Measurements from ENCODE around the gene TGM2. TPM values are rescaled to one million over a fixed set of nuclear protein-coding genes. Genes with fewer than 3 reads are reported as not detected.

TGM2 gene
- polyA plus RNA-seq, 1 donor from 2014 or later: not detected

DNA sequence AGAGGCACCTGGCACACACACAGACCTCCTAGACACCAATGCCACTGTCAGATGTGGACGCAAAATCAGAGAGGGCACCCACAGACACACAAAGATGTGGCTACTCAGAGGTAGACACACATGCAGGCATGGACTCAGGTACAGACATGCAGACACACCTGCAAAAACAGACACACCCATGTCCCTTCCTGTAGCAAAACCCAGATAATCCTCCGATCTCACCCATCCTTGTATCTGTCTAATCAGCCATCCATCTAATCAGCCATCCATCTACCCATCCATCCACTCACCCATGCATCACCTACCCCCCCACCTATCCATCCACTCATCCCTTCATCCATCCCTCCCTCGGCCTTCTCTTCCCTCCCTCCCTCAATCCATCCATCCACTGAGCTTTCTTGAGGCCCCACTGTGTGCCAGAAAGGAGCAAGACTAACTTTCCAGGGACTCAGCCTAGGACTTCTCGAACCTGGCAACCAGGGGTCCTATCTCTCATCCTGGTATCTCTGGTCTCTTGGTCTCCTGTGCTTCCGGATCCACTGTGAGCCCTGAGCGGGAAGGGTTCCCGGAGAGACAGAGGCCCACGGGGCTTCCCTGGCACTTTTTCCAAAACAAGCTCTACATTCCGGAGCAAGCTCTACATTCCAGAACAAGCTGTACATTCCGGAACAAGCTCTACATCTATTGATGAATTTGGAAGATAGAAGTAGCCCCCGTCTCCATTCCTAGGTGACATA, 1.1 kb upstream of the TGM2 start:
- no peak overlapping the region for H3K27ac ChIP-seq (ENCODE audit: low read length)
- H2AFZ ChIP-seq (ENCODE audit: low read depth, low read length): no peak overlapping the region
- H3F3A ChIP-seq (ENCODE audit: insufficient read depth, low read length, poor library complexity, severe bottlenecking): no peaks in the 10 kb centered on the region
- H3K9me3 ChIP-seq (ENCODE audit: low read length): no peaks in the 10 kb centered on the region
- H3K27me3 ChIP-seq (ENCODE audit: insufficient read depth, low read depth, low read length): peaks cover 6% of the 10 kb centered on the region
- H3K9ac ChIP-seq (ENCODE audit: low read length): no peak overlapping the region
- H3K79me2 ChIP-seq (replicated peaks; ENCODE audit: insufficient read depth, low read length): no peaks in the 10 kb centered on the region
- no peak overlapping the region for H3K4me3 ChIP-seq (ENCODE audit: low read length)
- TF ChIP-seq TAF1 (IDR thresholded peaks at IDR 0.05; ENCODE audit: low read depth): no peak
- TF ChIP-seq REST (IDR thresholded peaks at IDR 0.05; ENCODE audit: borderline replicate concordance): no peak
- TF ChIP-seq SMC3 (conservative IDR thresholded peaks at IDR 0.05; ENCODE audit: poor library complexity): no peak
- no peak for TF ChIP-seq RAD21 (conservative IDR thresholded peaks at IDR 0.05)
- TF ChIP-seq, protein P1, sequence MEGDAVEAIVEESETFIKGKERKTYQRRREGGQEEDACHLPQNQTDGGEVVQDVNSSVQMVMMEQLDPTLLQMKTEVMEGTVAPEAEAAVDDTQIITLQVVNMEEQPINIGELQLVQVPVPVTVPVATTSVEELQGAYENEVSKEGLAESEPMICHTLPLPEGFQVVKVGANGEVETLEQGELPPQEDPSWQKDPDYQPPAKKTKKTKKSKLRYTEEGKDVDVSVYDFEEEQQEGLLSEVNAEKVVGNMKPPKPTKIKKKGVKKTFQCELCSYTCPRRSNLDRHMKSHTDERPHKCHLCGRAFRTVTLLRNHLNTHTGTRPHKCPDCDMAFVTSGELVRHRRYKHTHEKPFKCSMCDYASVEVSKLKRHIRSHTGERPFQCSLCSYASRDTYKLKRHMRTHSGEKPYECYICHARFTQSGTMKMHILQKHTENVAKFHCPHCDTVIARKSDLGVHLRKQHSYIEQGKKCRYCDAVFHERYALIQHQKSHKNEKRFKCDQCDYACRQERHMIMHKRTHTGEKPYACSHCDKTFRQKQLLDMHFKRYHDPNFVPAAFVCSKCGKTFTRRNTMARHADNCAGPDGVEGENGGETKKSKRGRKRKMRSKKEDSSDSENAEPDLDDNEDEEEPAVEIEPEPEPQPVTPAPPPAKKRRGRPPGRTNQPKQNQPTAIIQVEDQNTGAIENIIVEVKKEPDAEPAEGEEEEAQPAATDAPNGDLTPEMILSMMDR (IDR thresholded peaks at IDR 0.05; ENCODE audit: poor library complexity, severe bottlenecking): no peak
- no peak for TF ChIP-seq EP300 (conservative IDR thresholded peaks at IDR 0.05; ENCODE audit: poor library complexity, severe bottlenecking)
- TF ChIP-seq EZH2 (IDR thresholded peaks at IDR 0.05; ENCODE audit: borderline replicate concordance, insufficient read depth, low read length, poor library complexity, severe bottlenecking): no peak
- no peak for TF ChIP-seq MXI1 (conservative IDR thresholded peaks at IDR 0.05; ENCODE audit: poor library complexity, severe bottlenecking)
- no peak for TF ChIP-seq POLR2AphosphoS5 (IDR thresholded peaks at IDR 0.05)
- H3K9me2 ChIP-seq (ENCODE audit: insufficient read depth, low read length): no peaks in the 10 kb centered on the region
- no peak overlapping the region for H3K4me2 ChIP-seq (ENCODE audit: low read length)
- H4K20me1 ChIP-seq (ENCODE audit: insufficient read depth): no peaks in the 10 kb centered on the region
- H3K36me3 ChIP-seq (ENCODE audit: insufficient read depth, low read length): no peaks in the 10 kb centered on the region

GRCh38 chr20:38164624-38165088, 414 bp downstream of the TGM2 start:
- Histone ChIP-seq H2AFZ (ENCODE audit: low read depth, low read length) (no peak overlapping the region), H3K27ac (ENCODE audit: low read length) (no peak overlapping the region), H3K36me3 (ENCODE audit: insufficient read depth, low read length) (no peaks in the 10 kb centered on the region), H3F3A (ENCODE audit: insufficient read depth, low read length, poor library complexity, severe bottlenecking) (no peaks in the 10 kb centered on the region), H4K20me1 (ENCODE audit: insufficient read depth) (no peaks in the 10 kb centered on the region), H3K9me3 (ENCODE audit: low read length) (no peaks in the 10 kb centered on the region), H3K4me2 (ENCODE audit: low read length) (no peak overlapping the region), H3K9ac (ENCODE audit: low read length) (no peak overlapping the region), H3K27me3 (ENCODE audit: insufficient read depth, low read depth, low read length) (peaks cover 6% of the 10 kb centered on the region), H3K9me2 (ENCODE audit: insufficient read depth, low read length) (no peaks in the 10 kb centered on the region), H3K79me2 (replicated peaks; ENCODE audit: insufficient read depth, low read length) (no peaks in the 10 kb centered on the region), H3K4me3 (ENCODE audit: low read length) (no peak overlapping the region)
- no peak for TF ChIP-seq MXI1 (conservative IDR thresholded peaks at IDR 0.05; ENCODE audit: poor library complexity, severe bottlenecking)
- no peak for TF ChIP-seq RAD21 (conservative IDR thresholded peaks at IDR 0.05)
- no peak for TF ChIP-seq EP300 (conservative IDR thresholded peaks at IDR 0.05; ENCODE audit: poor library complexity, severe bottlenecking)
- TF ChIP-seq REST (IDR thresholded peaks at IDR 0.05; ENCODE audit: borderline replicate concordance): no peak

Data from neural cell (in vitro differentiated cells).